ENCODE data around the gene SRXN1. TPM values are rescaled to one million over a fixed set of nuclear protein-coding genes. Genes with fewer than 3 reads are reported as not detected.

The SRXN1 gene
- total and polyA plus RNA-seq, 9 of the 15 experiments (the other 6 are each of a cell fraction or from before 2014, with no cell fraction given): 6.8 to 36.4 (median 21.6) TPM

DNA sequence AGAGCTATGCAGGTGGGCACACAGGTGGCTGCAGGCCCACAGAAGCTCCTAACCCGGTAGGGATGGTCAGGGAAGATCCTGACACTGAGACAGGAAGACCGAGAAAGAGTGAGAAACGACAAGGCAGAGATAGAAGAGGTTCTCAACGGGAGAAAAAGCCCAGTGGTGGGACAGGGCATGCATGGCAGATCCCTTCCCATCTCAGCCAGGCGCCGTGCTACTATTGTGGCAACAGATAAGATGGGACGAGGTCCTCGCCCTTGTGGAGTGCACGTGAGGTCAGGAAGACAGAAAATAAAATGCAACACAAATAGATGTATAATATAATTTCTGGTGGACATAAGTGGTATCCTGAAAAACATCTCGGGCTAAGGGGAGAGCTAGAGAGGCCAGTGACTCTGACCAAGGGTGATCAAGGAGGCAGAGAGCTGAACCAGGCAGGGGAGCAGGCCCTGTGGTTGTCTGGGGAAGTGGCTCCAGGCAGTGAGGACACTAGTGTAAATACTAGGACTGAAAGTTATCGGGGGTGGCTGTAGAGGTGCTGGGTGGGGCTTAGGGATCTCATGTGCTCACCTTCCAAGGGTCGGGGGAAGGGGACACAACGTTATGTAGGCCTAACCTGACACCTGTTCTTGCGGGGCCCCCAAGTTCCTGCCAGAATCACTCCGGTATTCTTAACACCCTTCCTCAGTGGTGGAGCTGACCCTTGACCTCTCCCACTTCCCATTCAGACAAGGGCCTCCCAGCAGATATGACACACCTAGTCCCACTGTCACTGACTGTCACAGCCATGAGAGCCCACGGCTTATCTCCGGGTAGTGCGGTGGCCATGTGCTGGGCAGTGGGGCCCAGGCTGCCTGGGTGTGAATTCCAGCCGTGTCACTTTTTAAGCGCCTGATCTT, 1.0 kb downstream of the SRXN1 start (continued):
- TF ChIP-seq ETV5 (CRISPR knock-in tag; IDR thresholded peaks at IDR 0.05; ENCODE audit: low read depth): no peak
- TF ChIP-seq ZNF644 (tag; IDR thresholded peaks at IDR 0.05; ENCODE audit: low read depth): no peak
- no peak for TF ChIP-seq ZFPM2 (CRISPR knock-in tag; IDR thresholded peaks at IDR 0.05)
- no peak for TF ChIP-seq COPS2 (conservative IDR thresholded peaks at IDR 0.05)
- TF ChIP-seq ETS2 (tag; IDR thresholded peaks at IDR 0.05; ENCODE audit: borderline replicate concordance, poor library complexity, severe bottlenecking): no peak
- no peak for TF ChIP-seq PPARD (CRISPR knock-in tag; IDR thresholded peaks at IDR 0.05)
- no peak for TF ChIP-seq NR0B1 (IDR thresholded peaks at IDR 0.05; ENCODE audit: partially characterized antibody)
- no peak for TF ChIP-seq ZNF583 (CRISPR knock-in tag; IDR thresholded peaks at IDR 0.05)
- no peak for TF ChIP-seq NFXL1 (CRISPR knock-in tag; IDR thresholded peaks at IDR 0.05)
- no peak for TF ChIP-seq NELFE (IDR thresholded peaks at IDR 0.05; ENCODE audit: insufficient read depth, insufficient read length)
- TF ChIP-seq KDM4B (IDR thresholded peaks at IDR 0.05; ENCODE audit: borderline replicate concordance in 2 of 2, low read depth in 1 of 2): no peak
- TF ChIP-seq SMAD2 (IDR thresholded peaks at IDR 0.05; ENCODE audit: low read depth, low read length): no peak
- TF ChIP-seq MIER1 (IDR thresholded peaks at IDR 0.05; ENCODE audit: low read depth): no peak
- TF ChIP-seq HOMEZ (CRISPR knock-in tag; IDR thresholded peaks at IDR 0.05): no peak
- TF ChIP-seq ARID2 (IDR thresholded peaks at IDR 0.05): no peak
- TF ChIP-seq SETDB1 (IDR thresholded peaks at IDR 0.05; ENCODE audit: low read length): no peak
- TF ChIP-seq IRF2 (CRISPR knock-in tag; IDR thresholded peaks at IDR 0.05): no peak
- no peak for TF ChIP-seq ZNF324 (CRISPR knock-in tag; IDR thresholded peaks at IDR 0.05)
- TF ChIP-seq ESRRB (CRISPR knock-in tag; IDR thresholded peaks at IDR 0.05; ENCODE audit: borderline replicate concordance): no peak
- TF ChIP-seq, protein P1, sequence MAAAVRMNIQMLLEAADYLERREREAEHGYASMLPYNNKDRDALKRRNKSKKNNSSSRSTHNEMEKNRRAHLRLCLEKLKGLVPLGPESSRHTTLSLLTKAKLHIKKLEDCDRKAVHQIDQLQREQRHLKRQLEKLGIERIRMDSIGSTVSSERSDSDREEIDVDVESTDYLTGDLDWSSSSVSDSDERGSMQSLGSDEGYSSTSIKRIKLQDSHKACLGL (CRISPR knock-in tag; IDR thresholded peaks at IDR 0.05; ENCODE audit: borderline replicate concordance, poor library complexity, severe bottlenecking): no peak
- no peak for TF ChIP-seq ZNF445 (CRISPR knock-in tag; IDR thresholded peaks at IDR 0.05; ENCODE audit: low read depth)
- TF ChIP-seq STAG1 (CRISPR knock-in tag; IDR thresholded peaks at IDR 0.05; ENCODE audit: borderline replicate concordance): 0 out of 2 replicates have a peak, but pooled peaks have one; percentile 24
- TF ChIP-seq PYGO2 (tag; IDR thresholded peaks at IDR 0.05): no peak
- TF ChIP-seq ZNF232 (CRISPR knock-in tag; IDR thresholded peaks at IDR 0.05): peak; percentile 25; the same call in 1 of the 2 replicates
- no peak for TF ChIP-seq KLF10 (CRISPR knock-in tag; IDR thresholded peaks at IDR 0.05)
- TF ChIP-seq OTX1 (CRISPR knock-in tag; IDR thresholded peaks at IDR 0.05): no peak
- TF ChIP-seq ZNF780A (CRISPR knock-in tag; IDR thresholded peaks at IDR 0.05): no peak

Data from K562 (cell line).